GM21360 (cell line): ENCODE results near the gene GPC3.
"Not testable (repeated sequence)": the region's sequence is repeated elsewhere in the genome, so short reads cannot be mapped to it uniquely, and the experiment has no call there.

Experiments
- ATAC-seq: cut with Tn5 transposase; IDR thresholded peaks from one replicate; pipeline ENCODE4 v1.9.1; 2021; ENCODE audit warnings: mild to moderate bottlenecking, moderate library complexity; ENCODE audit not compliant: unreplicated experiment

GPC3 gene

GRCh38 chrX:133792198-133792953 lies 193.0 kb downstream of the GPC3 start:
- ATAC-seq: peak; percentile 92

GRCh38 chrX:133789829-133790228 lies 195.6 kb downstream of the GPC3 start:
- no peak for ATAC-seq

DNA sequence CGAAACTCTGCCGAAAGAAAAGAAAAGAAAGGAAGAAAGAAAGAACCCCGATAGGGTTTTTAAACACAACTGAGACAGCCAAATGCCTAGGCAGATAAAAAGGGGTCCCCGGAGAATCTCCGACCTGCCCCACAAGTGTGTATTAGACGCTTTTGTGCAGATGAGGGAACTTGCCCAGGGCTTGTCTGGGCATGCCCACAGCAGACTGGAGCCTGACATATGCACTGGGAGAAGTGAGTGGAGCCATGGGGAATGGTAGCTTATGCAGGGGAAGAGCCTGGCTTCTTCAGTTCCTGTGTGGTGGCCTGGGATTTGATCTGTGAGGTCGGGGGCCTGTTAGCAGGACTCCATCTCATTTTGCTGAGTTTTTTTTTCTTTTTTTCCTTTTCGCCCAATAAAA lies 199.0 kb downstream of the GPC3 start:
- ATAC-seq: no peak

DNA sequence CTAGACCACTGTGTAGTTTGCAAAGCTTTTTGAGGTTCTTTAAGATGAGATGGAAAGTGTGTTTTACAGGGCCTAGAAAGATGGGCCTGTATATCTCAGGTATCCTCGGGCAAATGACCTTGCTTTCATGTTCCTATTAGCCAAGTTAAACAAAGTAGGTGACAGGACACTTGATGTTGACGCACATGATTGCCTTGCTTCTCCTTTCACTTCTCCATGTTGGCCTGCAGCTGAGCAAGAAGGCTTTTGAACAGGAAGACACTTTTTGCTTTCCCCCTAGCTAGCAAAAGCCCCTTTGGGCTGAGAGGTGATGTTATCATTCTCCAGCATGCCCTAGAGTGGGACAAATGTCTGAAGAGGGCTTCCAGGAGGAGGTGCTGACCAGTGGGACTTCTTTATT lies 202.1 kb downstream of the GPC3 start:
- ATAC-seq: peak; percentile 79

- ATAC-seq: no peak
These were observed 204.2 kb downstream of the GPC3 start for GRCh38 chrX:133781174-133781573.

DNA sequence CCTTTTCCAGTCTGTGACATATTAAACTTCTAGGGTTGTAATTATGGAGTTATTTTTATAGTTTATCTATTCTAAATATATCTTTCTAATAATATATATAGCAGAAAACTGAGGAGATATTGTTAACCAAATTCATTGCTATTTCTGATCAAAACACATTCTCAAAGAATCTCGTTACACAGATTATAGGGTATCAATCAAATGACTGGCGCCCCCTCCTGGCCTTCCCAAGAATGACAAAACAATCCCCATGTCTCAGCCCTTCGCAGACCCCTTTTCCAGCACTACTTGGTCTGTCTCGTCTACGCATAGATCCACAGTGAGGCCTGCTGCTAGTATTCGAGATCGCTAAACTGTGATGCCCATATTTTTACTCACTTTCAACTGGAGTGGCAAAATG lies 209.3 kb downstream of the GPC3 start:
- no peak for ATAC-seq

- no peak for ATAC-seq
These were observed 210.6 kb downstream of the GPC3 start for GRCh38 chrX:133774807-133775206.

DNA sequence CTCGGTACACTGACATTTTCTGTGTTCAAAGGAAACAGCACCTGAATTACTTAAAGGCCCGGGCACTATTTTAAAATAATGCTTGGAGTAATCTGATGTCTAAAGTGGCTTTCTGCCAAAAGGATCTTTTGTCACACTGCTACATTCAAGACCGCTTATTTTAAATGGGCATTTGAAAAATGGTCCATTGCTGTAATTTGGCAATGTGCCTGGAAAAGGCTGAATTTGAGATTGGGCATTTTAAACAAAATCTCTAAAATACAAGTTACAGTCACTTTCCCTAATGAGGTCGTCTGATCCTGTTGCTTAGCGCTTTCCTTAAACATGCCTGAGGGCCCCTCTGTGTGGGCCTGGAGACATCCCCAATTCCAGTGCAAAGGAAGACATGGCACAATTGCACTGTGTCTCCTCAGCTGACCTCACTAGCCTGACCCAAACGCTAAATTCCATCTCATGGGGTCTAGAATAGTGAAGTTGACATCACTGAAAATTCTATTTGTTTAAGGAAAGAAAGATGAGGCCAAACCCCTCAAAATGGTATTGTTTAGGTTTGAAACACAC lies 214.2 kb downstream of the GPC3 start:
- no peak for ATAC-seq

DNA sequence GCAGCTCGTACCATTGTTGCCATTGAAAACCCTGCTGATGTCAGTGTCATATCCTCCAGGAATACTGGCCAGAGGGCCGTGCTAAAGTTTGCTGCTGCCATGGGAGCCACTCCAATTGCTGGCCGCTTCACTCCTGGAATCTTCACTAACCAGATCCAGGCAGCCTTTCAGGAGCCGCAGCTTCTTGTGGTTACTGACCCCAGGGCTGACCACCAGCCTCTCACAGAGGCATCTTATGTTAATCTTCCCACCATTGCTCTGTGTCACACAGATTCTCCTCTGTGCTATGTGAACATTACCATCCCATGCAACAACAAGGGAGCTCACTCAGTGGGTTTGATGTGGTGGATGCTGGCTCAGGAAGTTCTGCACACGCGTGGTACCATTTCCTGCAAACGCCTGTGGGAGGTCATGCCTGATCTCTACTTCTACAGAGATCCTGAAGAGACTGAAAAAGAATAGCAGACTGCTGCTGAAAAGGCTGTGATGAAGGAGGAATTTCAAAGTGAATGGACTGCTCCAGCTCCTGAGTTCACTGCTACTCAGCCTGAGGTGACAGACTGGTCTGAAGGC lies 222.3 kb downstream of the GPC3 start:
- ATAC-seq: not testable (repeated sequence)

DNA sequence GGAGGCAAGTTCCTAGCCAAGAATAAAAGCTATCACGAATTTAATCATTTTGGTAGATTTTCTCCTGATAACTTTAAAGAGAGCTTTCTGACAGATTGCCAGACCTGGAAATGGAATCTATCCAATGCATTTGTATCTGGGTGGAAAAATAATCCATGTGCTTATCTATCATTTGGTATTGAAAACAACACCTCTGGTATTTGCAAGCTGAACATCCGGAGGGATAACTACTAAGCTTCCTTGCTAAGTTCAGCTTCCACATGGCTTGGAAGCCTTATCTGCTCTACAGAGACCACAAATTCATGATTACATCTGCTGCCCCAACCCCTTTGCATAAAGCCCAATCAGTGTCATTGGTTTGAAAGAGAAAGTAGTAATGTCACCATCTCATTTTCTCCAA lies 230.7 kb downstream of the GPC3 start:
- no peak for ATAC-seq

DNA sequence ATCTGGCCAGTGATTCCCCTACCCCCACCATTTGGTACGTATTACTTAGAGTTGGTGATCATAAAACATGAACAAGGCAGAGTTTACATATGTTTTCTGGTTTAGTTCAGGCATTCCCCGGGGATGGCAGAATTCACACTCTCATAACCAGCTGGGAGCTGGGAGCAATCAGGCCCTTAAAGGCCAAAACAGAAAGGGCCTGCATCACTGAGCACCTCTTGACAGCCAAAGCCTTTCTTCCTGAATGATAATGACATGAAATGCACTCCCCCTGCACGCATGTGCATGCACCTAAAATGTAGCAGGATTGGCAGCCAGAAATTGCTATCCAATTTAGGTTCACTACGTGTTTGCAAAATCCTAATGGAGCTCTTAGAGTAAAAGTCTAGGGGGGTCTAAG lies 235.4 kb downstream of the GPC3 start:
- ATAC-seq: no peak

GRCh38 chrX:133749370-133749769 lies 236.0 kb downstream of the GPC3 start:
- ATAC-seq: no peak

DNA sequence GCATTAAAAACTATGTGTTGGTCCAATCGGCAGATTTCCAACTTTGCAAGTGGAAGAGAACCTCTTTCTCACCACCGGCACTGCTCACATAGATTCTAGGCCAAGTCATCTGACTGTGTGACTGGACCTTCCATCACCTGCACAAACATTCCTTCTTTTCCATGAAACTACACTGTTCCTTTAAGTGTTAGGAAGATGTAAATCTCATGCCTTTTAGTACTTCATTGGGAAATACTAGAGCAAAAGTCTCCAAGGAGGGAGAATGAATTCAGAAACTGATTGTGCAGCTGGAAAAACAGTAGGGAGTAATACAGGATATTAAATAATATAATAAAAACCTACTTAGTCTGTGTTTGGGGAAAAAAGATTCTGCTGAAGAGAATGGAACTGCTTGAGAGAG lies 238.2 kb downstream of the GPC3 start:
- no peak for ATAC-seq

GRCh38 chrX:133746593-133746992 lies 238.8 kb downstream of the GPC3 start:
- ATAC-seq: no peak

GRCh38 chrX:133745349-133745748 lies 240.0 kb downstream of the GPC3 start:
- ATAC-seq: peak; percentile 55

DNA sequence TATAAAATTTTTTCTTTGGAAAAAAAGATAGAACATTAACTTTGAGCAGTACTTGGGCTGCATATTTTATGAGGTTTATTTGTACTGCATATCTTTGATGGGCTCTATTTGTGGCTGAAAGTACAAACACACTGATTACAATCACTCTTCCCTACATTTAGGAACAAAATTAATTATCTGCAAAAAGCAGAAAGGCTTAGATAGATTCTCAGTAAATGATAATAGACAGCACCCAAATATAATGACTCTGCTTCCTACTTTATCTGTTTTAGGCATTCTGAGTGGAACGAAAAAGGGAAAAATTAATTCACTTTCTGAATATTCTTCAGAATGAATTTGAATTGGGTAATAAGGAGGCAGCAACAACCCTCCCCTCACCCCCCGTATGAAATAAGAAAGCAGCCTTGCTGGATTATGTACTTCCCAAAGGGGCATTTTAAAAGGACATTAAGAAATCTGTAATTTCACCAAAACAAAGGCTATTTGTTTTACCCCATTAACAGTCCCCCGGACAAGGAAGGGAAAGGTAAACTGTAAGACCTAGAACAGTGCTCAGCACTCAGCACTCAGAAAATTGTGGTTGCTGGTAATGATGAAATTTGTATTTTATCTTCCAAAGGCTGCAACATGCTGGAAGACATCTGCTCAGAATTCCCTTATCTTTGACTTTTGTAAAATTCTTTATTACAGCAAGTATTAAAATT lies 242.6 kb downstream of the GPC3 start:
- no peak for ATAC-seq

- ATAC-seq: no peak
These were observed 244.1 kb downstream of the GPC3 start for GRCh38 chrX:133741303-133741702.

- ATAC-seq: no peak
These were observed 258.8 kb downstream of the GPC3 start for GRCh38 chrX:133726642-133727041.

- no peak for ATAC-seq
These were observed 259.2 kb downstream of the GPC3 start for GRCh38 chrX:133726211-133726630.

- no peak for ATAC-seq
These were observed 261.5 kb downstream of the GPC3 start for GRCh38 chrX:133723930-133724329.

DNA sequence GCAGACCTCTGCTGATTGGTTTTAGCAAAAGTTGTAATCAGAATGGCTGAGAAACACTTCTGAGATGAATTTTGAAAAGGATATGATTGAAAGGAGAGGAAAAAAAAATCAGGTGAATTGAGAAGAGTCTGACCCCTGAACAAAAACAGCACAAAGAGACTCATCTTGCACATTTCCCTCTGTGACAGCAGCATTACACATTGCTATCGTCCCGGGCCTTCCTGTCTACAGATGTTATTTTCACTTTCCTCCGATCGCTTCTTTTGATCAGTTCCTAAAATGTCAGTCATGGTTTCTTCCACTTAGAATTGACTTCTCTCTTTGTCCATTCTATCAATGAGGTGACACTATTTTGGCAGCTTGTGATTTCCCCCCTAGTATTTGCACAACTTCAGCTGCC lies 262.6 kb downstream of the GPC3 start:
- no peak for ATAC-seq

- ATAC-seq: not testable (repeated sequence)
These were observed 265.1 kb downstream of the GPC3 start for GRCh38 chrX:133720269-133720668.
